GM18873 (cell line): ENCODE data around the gene EN2.

Source experiments
- ATAC-seq: cut with Tn5 transposase; IDR thresholded peaks from one replicate; pipeline ENCODE4 v1.9.1; 2021; ENCODE audit warnings: mild to moderate bottlenecking, moderate library complexity, moderate number of reproducible peaks; ENCODE audit not compliant: unreplicated experiment, low FRiP score

The EN2 gene

DNA sequence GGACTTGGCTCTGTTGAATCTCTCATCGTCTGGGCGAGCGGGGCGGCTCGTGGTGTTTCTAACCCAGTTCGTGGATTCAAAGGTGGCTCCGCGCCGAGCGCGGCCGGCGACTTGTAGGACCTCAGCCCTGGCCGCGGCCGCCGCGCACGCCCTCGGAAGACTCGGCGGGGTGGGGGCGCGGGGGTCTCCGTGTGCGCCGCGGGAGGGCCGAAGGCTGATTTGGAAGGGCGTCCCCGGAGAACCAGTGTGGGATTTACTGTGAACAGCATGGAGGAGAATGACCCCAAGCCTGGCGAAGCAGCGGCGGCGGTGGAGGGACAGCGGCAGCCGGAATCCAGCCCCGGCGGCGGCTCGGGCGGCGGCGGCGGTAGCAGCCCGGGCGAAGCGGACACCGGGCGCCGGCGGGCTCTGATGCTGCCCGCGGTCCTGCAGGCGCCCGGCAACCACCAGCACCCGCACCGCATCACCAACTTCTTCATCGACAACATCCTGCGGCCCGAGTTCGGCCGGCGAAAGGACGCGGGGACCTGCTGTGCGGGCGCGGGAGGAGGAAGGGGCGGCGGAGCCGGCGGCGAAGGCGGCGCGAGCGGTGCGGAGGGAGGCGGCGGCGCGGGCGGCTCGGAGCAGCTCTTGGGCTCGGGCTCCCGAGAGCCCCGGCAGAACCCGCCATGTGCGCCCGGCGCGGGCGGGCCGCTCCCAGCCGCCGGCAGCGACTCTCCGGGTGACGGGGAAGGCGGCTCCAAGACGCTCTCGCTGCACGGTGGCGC, at the start of gene EN2:
EN2 (plus strand) TSS at position 19 of the 767 bp plus-strand sequence; CDS start at position 268, 249 bp downstream.
- ATAC-seq = no peak

DNA sequence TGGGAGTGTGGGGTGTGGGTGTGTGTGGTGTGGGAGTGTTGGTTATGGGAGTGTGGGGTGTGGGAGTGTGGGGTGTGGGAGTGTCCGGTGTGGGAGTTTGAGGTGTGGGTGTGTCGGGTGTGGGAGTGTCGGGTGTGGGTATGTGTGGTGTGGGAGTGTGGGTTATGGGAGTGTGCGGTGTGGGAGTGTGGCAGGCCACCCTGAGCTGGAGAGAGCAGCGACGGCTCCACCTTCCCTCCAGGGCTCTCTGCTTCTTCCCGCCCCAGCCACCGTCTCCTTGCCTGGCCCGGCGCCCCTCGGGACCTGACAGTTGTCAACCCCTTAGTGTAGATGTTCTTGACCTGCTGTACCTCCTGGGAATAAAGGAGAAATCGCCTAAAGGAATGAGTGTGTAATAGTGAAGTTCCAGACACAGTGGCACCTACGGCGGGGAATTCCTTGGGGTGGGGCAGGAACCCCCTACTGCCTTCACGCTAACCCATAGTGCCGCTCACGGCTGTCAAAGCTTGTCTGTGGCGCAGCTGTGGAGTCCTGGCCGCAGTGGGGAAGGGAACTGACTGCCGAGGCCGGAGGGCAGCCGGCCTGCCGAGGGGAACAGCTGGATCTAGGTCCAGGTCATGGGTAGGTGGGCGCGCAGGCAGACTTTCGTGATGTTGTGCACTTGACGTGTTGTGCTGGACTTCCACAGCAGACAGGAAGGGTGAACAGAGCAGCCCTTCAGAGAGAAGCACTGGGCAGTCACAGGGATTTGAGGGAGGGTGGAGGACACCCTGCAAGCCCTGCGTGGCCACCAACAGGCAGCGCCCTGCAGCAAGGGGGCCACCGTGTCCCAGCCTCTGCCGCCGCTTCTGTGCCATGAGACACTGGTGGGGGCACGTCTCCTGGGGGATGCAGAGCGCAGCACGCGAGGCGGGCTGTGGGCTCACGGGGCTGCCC, 49.0 kb upstream of the EN2 start:
- ATAC-seq = no peak

DNA sequence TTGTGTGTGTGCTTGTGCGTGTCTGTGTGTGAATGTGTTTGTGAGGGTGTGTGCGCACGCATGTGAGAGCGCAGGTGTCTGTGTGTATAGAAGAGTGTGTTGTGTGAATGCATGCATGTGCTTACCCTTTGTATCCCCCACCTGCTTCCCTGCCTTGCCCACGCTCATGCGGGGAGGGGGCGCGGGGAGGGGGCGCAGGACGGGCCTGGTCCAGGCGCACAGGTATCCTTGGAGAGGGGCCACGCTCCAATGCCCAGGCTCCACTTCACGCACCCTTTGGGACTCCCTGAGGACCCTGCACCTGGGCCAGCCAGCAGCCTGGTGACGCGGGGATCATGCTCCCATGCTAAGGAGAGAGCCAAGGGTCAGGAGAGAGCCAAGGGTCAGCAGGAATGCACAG, 47.9 kb upstream of the EN2 start:
- ATAC-seq = no peak

DNA sequence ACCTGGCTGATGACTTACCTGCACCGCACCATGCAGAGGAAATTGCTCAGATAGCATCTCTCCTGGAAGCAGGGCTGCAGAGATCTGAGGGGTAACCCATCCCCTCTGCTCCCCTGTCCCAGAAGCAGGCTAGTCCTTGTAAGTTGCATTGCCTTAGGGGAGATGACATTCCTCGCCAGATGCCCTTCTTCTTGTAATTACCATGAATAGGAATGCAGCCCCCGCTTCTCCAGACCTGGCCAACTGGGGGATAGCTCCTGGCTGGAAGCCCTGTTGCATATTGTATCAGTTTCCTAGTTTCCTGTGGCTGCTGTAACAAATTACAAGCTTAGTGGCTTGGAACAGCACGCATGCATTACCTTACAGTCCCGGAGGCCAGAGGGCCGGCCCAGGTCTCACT, 47.5 kb upstream of the EN2 start:
- no peak for ATAC-seq

DNA sequence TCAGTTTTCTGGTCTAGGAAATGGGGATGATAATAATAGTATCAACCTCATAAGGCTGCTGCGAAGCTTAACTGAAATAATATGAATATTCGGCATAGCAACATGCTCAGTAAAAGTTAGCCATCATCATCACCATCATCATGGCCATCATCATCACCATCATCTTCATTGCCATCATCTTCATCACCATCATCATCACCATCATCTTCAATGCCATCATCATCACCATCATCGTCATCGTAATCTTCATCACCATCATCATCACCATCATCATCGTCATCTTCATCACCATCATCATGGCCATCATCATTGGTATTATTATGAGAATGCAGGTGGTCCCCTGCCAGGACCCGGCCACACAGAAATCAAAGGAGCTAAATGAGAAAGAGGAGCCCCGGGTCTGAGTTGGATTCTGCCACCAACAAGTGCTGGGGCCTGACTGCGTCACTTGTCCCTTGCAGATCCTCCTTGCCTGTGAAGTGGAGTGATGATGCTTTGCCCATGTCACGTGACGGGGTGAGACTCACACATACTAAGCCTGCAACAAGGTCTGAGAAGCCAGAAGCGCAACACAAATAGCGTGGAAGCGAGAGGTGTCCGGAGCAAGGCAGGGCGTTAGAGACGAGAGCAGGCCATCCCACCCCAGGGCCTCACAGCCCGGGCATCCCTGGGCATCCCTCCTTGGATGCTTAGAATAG, 46.1 kb upstream of the EN2 start:
- ATAC-seq = no peak

DNA sequence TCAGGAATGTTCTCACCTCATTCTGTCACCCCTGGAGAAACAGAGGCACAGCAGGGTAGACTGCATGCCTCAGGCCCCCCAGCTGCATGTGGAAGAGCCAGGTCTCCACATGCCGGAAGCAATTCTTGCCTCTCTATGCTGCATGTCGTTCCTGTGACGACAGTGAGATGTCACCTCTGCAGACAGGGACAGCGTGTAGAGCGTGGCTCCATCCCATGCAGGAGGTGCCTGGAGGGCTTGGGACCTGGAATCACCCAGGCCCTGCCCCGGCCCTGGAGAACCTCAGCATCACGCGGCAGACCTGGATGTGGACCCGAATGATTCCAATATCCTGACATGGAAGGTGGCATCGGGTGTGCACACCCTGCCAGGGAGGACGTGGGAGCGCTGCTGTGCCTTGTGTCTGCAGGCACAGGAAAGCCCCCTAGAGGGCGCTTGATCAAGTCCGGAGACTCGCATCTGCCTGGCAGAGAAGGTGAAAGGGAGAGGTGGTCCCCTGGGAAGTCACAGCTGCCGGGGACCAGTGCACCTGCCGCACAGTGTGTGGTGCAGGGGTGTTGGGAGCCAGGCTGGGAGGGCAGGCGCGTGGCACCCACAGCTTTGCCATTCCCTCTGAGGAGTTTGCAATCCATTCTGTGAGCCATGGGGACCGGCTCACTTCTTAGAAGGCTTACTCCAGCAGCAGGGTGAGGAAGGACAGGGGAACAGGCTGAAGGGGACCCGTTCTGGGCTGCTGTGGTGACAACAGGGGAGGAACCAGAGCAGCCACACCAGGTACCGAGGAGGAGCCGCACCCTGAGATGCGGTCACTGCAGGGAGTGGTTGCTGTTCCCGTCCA, 45.3 kb upstream of the EN2 start:
- no peak for ATAC-seq

DNA sequence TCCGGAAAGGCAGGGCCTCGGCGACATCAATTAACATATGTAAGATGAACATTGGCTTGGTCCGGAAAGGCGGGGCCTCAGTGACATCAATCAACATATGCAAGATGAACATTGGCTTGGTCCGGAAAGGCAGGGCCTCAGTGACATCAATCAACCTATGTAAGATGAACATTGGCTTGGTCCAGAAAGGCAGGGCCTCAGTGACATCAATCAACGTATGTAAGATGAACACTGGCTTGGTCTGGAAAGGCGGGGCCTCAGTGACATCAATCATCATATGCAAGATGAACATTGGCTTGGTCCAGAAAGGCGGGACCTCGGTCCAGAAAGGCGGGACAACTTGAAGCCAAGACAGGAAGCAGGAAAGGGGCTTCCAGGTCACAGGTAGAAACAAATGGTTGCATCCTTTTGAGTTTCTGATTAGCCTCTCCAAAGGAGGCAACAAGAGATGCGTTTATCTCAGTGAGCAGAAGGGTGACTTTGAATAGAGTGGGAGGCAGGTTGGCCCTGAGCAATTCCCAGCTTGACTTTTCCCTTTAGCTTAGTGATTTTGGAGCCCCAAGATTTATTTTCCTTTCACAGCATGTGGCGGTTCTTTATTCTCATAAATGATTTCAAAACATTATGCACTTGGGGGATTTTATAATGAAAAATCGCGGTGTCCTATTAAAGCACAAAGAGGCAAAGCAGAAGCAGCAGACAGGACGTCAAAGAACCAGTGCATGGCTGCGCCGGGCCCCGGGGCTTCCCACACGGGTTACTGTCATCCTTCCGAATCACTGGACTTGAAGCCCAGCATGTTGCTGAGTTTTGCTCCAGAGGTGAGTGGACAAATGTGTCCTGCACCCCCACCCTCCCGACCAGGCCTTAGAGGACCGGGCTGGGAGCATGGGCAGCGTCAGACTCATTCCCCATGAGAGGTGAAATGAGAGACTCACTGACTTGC, 43.1 kb upstream of the EN2 start:
- no peak for ATAC-seq

DNA sequence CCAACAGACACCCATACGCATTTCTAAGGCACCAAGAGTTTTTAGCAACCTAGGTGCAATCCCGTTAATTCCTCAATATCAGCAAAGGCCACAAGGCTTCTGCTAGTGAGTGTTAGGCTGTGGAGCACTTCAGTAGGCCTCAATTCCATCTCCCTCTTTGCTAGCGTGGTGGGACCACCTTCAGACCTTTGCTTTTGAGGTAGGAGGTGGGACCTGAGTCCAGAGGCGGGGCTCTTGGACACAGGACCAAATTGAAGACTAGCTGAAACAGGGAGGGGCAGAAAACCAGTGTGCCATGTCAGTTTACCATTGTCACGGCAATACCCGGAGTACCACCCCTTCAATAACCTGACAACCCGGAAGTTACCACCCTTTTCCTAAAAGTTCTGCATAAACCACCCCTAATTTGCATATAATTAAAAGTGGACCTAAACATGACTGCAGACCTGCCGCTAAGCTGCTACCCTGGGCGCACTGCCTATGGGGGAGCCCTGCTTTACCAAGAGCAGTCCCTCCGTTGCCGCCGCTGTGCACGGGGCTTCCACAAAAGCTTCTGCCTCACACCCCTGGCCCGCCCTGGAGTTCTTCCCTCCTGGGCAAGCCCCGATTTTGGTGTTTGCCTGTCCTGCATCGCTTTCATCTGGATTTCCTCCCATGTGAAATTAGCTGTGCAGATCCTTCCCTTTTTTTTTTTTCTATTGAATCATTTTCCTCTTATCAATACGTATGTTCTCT, 41.1 kb upstream of the EN2 start:
- ATAC-seq = no peak

DNA sequence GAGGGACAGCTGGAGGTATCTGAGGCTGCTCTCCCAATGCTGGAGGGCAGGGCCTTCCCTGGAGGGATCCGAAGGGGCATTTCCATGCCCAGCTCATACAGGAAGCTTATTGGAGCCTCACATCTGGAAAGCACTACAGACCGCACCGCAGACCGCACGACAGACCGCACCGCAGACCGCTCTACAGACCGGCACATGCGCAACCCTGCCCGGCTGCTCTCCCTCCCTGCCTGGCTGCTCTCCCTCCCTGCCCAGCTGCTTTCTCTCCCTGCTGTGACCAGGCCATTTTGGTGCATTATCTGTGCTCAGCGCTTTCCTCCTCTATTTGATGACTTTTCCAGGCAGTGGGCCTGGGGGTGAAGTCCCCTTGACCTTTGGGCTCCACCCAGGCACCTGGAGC, 39.6 kb upstream of the EN2 start:
- ATAC-seq = no peak

DNA sequence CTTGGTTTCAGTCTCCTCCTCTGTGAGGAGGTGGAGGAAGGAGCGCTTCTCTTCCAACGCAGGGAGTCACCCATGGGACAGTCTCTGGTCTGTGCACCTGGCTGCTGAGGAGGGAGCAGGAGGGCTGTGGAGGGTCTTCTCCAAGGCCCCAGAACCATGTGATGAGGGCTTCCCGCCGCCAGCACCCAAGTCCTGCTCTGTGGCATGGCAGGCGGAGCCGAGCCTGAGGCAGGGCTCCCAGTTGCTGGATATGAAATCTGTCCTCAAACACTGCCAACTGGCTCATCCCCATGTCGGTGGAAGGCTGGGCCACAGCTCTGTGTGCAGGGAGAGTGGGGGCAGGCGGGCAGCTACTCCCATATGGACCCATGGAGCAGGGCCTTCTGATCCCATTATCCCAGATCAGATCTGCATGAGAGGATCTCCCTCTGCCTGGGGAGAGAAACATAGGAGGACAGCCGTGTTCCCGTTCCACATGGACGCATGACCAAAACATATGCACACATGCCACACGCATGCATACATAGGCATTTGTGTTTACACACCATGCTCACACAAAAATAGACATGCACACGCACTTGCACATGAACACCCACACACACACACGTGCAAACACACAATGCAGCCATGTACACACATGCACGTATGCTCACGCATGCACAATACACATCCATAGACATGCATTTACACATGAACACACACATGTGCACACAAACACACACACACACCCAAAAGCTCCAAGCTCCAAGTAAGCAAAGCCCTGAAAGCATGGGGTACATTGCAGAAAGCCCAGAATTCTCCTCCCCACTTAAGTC, 38.8 kb upstream of the EN2 start:
- ATAC-seq = no peak

DNA sequence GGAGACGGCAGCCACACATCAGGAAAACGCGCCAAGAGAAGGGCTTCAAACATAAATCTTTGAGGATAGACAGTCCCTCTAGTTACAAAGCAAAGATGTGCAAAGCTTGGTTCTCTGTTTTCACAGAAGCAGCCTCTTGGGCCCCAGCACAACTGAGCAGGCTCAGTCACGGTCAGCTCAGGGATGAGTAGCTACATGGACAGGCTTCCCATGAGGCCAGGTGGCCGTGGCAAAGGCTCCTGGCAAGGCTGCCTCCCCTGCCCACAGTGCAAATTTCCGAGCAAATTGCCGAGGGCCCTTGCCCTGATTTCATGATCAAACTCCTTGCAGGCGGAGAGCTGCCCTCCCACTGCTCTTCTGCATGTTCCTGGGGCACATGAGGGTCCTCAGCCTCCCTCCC, 37.8 kb upstream of the EN2 start:
- no peak for ATAC-seq

DNA sequence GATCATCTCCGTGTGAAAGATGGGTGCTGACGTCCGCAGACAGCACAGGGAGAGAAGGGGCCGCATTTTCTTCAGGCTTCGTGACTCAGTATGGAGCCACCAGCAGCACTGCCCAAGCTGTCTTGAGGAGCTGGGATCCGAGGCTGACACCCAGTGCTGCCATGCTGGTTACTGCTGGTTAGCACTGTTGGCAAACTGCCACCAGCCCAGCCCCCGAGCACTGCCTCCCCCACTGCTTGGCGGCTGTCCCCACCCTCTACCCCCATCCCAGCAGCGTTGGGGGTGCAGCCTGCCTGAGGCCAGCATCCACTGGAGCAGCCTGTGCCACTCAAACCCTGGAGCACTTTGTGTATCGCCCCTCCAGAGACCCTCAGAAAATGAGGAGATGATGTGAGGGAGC, 35.8 kb upstream of the EN2 start:
- ATAC-seq = no peak

DNA sequence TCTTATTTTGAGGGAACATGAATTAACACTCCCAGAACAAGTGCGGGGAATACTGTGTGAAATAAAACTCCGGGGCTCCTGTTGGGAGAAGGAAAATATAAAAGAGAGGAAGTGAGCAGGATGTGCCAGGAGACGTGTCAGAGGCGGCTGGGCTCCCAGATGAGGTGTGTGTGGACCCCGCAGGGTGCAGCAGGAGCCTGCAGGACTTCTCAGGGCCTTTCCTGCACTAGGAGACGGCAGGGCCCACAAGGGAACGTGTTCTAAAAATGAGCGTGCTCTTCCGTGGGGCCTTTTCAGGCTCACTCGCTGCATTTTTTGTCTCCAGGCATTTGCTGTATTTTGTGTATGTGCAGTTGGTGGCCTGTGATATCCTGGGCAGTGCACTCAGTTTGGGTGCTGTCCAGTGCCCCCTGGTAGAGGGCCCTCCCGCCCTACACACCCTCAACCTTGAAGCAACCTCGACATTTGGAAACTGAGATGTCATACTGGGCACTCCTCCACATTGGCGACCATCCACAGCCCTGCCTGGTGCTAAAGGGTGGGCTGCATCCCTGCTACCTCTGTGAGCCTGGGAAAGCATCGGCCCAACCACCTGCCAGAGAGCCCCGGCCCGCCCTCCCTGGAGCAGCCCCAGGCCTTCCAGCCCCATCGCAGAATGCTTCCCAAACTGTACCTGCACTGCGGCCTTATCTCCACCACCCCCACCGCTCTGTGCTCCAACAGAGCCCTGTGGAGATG, 35.2 kb upstream of the EN2 start:
- ATAC-seq = no peak

DNA sequence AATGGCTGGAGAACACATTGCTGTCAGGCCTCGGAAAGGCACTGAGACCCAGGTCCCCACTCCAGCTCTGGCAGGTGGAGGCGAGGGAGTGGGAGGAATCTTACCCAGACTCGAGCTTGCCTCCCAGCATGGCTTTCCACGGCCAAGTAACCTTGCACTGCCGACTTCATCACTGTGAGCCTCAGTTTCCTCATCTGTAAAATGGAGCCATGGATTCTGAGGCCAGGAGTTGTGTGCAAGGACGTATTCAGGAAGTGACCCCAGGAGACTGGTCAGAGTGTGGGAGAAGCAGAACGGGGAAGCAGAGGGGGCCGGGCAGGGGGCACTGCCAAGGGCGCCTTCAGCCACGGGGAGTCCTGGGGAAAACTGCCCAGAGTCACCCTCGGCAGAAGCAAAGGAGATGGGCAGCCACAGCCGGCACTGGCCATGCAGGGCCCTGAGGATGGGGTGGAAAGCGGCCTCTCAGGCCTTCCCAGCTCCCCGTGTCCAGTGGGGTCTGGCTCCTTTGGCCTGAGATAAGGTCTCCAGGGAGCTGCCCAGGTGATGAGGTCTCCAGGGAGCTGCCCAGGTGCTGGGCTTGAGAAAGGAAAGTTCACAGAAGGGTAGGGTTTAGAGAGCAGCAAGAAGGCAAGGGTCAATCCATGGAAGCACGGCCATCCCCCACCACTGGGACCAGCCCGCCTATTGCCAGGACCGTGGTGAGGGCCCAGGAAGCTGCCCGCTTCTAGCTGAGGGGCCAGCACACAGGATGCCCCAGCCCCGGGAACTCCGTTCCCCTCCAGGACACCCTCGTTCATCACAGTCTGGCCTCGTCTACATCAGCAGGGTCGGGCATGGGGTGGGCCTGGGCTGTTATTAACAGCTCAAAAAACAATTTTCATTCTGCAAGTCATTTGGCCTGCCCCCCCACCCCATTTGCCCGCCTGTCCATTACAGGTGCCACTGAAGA, 34.3 kb upstream of the EN2 start:
- no peak for ATAC-seq

DNA sequence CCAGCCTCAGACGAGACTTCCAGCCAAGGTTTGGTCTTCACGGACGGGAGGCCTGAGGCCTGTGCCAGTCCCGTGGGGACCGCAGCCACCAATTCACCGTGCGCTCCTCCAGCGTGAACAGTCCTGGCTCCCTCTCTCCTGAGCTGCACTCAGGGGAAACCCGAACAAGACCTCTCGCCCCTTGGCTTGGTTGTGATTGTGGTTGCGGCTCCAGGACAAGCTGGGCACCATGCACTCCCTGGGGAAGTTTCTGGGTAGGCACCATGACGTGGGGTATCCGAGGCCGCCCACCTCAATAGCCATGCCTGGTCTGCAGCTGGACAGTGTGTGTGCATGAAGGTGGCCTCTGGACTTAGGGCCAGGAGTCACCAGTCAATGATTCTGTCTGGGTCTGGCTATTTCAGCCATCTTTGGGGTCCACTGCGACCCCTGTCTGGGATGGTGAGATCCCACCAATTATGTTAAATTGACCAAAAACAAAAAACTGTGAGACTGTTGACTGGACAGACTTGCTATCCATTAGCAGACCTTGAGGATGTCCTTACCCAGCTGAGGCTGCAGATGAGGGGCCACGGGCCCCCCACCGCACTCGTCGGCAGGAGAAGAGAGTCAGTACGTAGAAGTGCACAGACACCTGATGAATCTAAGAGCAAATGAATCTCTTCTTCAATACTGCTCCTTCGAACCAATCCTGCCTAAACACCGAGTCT, 33.5 kb upstream of the EN2 start:
- no peak for ATAC-seq
